Measurements from ENCODE around the gene TNPO3. TPM values are rescaled to one million over a fixed set of nuclear protein-coding genes. Genes with fewer than 3 reads are reported as not detected.

TNPO3 gene
- polyA plus RNA-seq, 1 of the 3 experiments (the other 2 are of a cell fraction): 27.8 TPM

DNA sequence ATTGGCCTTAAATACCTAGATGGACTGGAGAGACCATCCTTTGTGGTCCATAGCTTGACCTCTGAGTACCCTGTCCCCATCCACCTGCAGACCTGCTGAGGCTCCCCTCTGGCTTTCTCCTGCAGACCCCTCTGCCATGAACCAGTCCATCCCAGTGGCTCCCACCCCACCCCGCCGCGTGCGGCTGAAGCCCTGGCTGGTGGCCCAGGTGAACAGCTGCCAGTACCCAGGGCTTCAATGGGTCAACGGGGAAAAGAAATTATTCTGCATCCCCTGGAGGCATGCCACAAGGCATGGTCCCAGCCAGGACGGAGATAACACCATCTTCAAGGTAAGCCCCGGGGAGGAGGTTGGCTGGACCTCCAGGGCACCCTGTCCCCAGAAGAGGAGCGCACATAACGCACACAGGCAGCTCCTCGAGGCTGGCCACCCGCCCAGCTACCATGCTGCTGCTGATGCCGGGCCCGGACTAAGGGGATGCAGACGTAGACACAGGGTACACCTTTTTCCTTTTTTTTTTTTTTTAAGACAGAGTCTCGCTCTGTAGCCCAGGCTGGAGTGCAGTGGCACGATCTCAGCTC lies 112.9 kb downstream of the TNPO3 start:
- H3K9me2 ChIP-seq: no peaks in the 10 kb centered on the region
- ChIA-PET CTCF (interaction anchor here (2.0 kb wide), 1 partner anchor 13 kb away, joined by 7 read pairs; no protein-coding TSS in a partner anchor), POLR2A (no interaction called here)
- H3K27me3 ChIP-seq (ENCODE audit: insufficient read depth): peaks cover 15% of the 10 kb centered on the region; the same call in 1 of the 2 replicates
- H3F3A ChIP-seq (replicated peaks; ENCODE audit: insufficient read depth): no peaks in the 10 kb centered on the region
- 79% methylated on average over 15 of the region's 16 CpGs for WGBS (ENCODE audit: low lambda C conversion rate)
- TF ChIP-seq NFIC (IDR thresholded peaks at IDR 0.05; ENCODE audit: borderline replicate concordance): no peak
- no peak for TF ChIP-seq SIN3A (IDR thresholded peaks at IDR 0.05; ENCODE audit: borderline replicate concordance, low read depth, low read length)
- TF ChIP-seq MEF2A (IDR thresholded peaks at IDR 0.05; ENCODE audit: borderline replicate concordance, low read depth): no peak
- no peak for TF ChIP-seq ELF1 (IDR thresholded peaks at IDR 0.05)
- no peak for TF ChIP-seq RAD21 (IDR thresholded peaks at IDR 0.05; ENCODE audit: low read length)
- TF ChIP-seq, protein P1, sequence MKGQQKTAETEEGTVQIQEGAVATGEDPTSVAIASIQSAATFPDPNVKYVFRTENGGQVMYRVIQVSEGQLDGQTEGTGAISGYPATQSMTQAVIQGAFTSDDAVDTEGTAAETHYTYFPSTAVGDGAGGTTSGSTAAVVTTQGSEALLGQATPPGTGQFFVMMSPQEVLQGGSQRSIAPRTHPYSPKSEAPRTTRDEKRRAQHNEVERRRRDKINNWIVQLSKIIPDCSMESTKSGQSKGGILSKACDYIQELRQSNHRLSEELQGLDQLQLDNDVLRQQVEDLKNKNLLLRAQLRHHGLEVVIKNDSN (IDR thresholded peaks at IDR 0.05; ENCODE audit: borderline replicate concordance, low read depth): no peak
- no peak for TF ChIP-seq EP300 (IDR thresholded peaks at IDR 0.05; ENCODE audit: borderline replicate concordance in 1 of 2, low read depth in 1 of 2, low read length in 1 of 2)
- TF ChIP-seq MXI1 (IDR thresholded peaks at IDR 0.05; ENCODE audit: low read depth, low read length): no peak
- TF ChIP-seq TCF12 (IDR thresholded peaks at IDR 0.05): no peak
- TF ChIP-seq CHD2 (IDR thresholded peaks at IDR 0.05; ENCODE audit: low read length, partially characterized antibody): no peak
- TF ChIP-seq RFX5 (IDR thresholded peaks at IDR 0.05; ENCODE audit: low read length): no peak
- TF ChIP-seq YY1 (IDR thresholded peaks at IDR 0.05; ENCODE audit: low read depth): no peak
- peak; percentile 45 for DNase-seq
- peaks cover 3 to 11% of the 10 kb centered on the region in 2 experiments; a peak in 1 of 4 replicates for H3K4me1 ChIP-seq (ENCODE audit: control insufficient read depth in 1 of 2, insufficient read depth in 2 of 2, low read depth in 1 of 2, low read length in 1 of 2)
- no peak overlapping the region for H3K9ac ChIP-seq
- H3K9me3 ChIP-seq: no peaks in the 10 kb centered on the region
- H3K27ac ChIP-seq (ENCODE audit: low read depth in 2 of 2, low read length in 1 of 2): no peak overlapping the region
- H3K4me2 ChIP-seq: no peak overlapping the region
- H4K20me1 ChIP-seq (ENCODE audit: insufficient read depth): no peaks in the 10 kb centered on the region
- no peaks in the 10 kb centered on the region for H3K36me3 ChIP-seq (replicated peaks in 1 of 2; ENCODE audit: control insufficient read depth in 1 of 2, insufficient read depth in 2 of 2, low read length in 1 of 2)
- H3K4me3 ChIP-seq (ENCODE audit: low read depth in 2 of 2, low read length in 1 of 2): no peak overlapping the region
- no peak overlapping the region for H2AFZ ChIP-seq (ENCODE audit: low read depth)
- no peaks in the 10 kb centered on the region for H3K79me2 ChIP-seq (ENCODE audit: insufficient read depth)

DNA sequence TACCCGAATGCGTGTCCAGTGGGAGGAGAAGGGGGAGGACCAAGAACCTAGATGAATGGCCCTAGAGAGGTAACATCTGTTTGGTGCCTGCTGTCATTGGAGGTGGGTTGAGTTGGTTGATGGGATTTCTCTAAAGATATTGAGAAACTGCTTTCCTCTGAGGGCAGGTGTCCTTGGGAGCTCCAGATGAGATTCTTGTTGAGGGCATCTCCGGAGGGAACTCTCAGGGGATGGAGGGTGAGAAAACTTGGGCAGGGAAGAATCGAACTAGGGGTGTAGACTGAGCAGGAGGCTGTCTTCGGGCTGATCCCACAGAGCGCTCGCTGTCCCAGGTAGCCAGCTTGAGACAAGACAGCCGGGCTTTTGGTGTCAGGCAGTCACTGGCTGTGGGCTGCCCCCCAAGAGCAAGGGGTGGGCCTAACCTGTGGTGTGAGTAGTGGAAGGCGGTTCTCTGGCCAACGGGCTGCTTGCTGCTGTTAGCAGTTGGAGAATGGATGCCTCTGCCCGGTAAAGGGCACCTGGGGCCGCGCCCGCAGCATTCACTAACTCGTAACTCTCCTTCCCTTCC lies 113.5 kb downstream of the TNPO3 start:
- H3K4me2 ChIP-seq: no peak overlapping the region
- no peaks in the 10 kb centered on the region for H3K9me3 ChIP-seq
- ChIA-PET CTCF (interaction anchor here (1.2 to 2.5 kb wide), 4 partner anchors 14 to 150 kb away, joined by 3 to 12 read pairs (median 5); no protein-coding TSS in a partner anchor), POLR2A (no interaction called here)
- no peaks in the 10 kb centered on the region for H3K79me2 ChIP-seq (ENCODE audit: insufficient read depth)
- no peaks in the 10 kb centered on the region for H3K9me2 ChIP-seq
- no peaks in the 10 kb centered on the region for H4K20me1 ChIP-seq (ENCODE audit: insufficient read depth)
- H2AFZ ChIP-seq (ENCODE audit: low read depth): no peak overlapping the region
- H3F3A ChIP-seq (replicated peaks; ENCODE audit: insufficient read depth): peaks cover 3% of the 10 kb centered on the region
- peaks cover 3 to 11% of the 10 kb centered on the region in 2 experiments; a peak in 1 of 4 replicates for H3K4me1 ChIP-seq (ENCODE audit: control insufficient read depth in 1 of 2, insufficient read depth in 2 of 2, low read depth in 1 of 2, low read length in 1 of 2)
- no peaks in the 10 kb centered on the region for H3K36me3 ChIP-seq (replicated peaks in 1 of 2; ENCODE audit: control insufficient read depth in 1 of 2, insufficient read depth in 2 of 2, low read length in 1 of 2)
- H3K27ac ChIP-seq (ENCODE audit: low read depth in 2 of 2, low read length in 1 of 2): no peak overlapping the region
- peaks cover 21% of the 10 kb centered on the region for H3K27me3 ChIP-seq (ENCODE audit: insufficient read depth)
- WGBS (ENCODE audit: low lambda C conversion rate): 94% methylated on average over 15 of the region's 15 CpGs
- H3K4me3 ChIP-seq (ENCODE audit: low read depth in 2 of 2, low read length in 1 of 2): no peak overlapping the region
- H3K9ac ChIP-seq: no peak overlapping the region
- no peak for TF ChIP-seq SMC3 (IDR thresholded peaks at IDR 0.05; ENCODE audit: low read depth, low read length)
- TF ChIP-seq POLR2AphosphoS5 (IDR thresholded peaks at IDR 0.05; ENCODE audit: low read depth, low read length): no peak
- TF ChIP-seq TCF12 (IDR thresholded peaks at IDR 0.05): no peak
- no peak for TF ChIP-seq RFX5 (IDR thresholded peaks at IDR 0.05; ENCODE audit: low read length)
- no peak for TF ChIP-seq TEAD4 (IDR thresholded peaks at IDR 0.05; ENCODE audit: borderline replicate concordance, insufficient read depth)
- TF ChIP-seq MEF2A (IDR thresholded peaks at IDR 0.05; ENCODE audit: borderline replicate concordance, low read depth): no peak
- DNase-seq: peak; percentile 32

Data from SK-N-SH (cell line).